HG03025 (cell line): ENCODE data around the gene DGKI.

Experiments
- ATAC-seq: cut with Tn5 transposase; IDR thresholded peaks from one replicate; pipeline ENCODE4 v1.9.1; 2021; ENCODE audit warnings: mild to moderate bottlenecking, moderate library complexity; ENCODE audit not compliant: unreplicated experiment, low FRiP score

Gene DGKI

GRCh38 chr7:137619181-137619580 is 227.6 kb downstream of the DGKI start:
- no peak for ATAC-seq

GRCh38 chr7:137618748-137619147 is 228.0 kb downstream of the DGKI start:
- no peak for ATAC-seq

GRCh38 chr7:137613006-137613525 is 233.7 kb downstream of the DGKI start:
- ATAC-seq, result no peak

GRCh38 chr7:137611606-137612005 is 235.2 kb downstream of the DGKI start:
- no peak for ATAC-seq

GRCh38 chr7:137609500-137609899 is 237.3 kb downstream of the DGKI start:
- no peak for ATAC-seq

- no peak for ATAC-seq
Observed at GRCh38 chr7:137606061-137606674, 240.6 kb downstream of the DGKI start.

- no peak for ATAC-seq
Observed at GRCh38 chr7:137603043-137603442, 243.7 kb downstream of the DGKI start.

- ATAC-seq, result no peak
Observed at GRCh38 chr7:137601642-137602041, 245.1 kb downstream of the DGKI start.

GRCh38 chr7:137597856-137598255 is 248.9 kb downstream of the DGKI start:
- no peak for ATAC-seq

- no peak for ATAC-seq
Observed at GRCh38 chr7:137593115-137593711, 253.6 kb downstream of the DGKI start.

GRCh38 chr7:137592232-137592896 is 254.4 kb downstream of the DGKI start:
- ATAC-seq, result peak; percentile 73

GRCh38 chr7:137591421-137591837 is 255.3 kb downstream of the DGKI start:
- ATAC-seq, result no peak

- no peak for ATAC-seq
Observed at GRCh38 chr7:137590756-137591305, 255.9 kb downstream of the DGKI start.

- no peak for ATAC-seq
Observed at GRCh38 chr7:137590071-137590755, 256.6 kb downstream of the DGKI start.

GRCh38 chr7:137587326-137587725 is 259.4 kb downstream of the DGKI start:
- no peak for ATAC-seq

- ATAC-seq, result no peak
Observed at GRCh38 chr7:137585591-137585990, 261.2 kb downstream of the DGKI start.

GRCh38 chr7:137583172-137583571 is 263.6 kb downstream of the DGKI start:
- no peak for ATAC-seq

- no peak for ATAC-seq
Observed at GRCh38 chr7:137579913-137580640, 266.7 kb downstream of the DGKI start.

GRCh38 chr7:137578541-137578940 is 268.2 kb downstream of the DGKI start:
- ATAC-seq, result no peak

GRCh38 chr7:137577184-137577583 is 269.6 kb downstream of the DGKI start:
- no peak for ATAC-seq
